Hematopoietic multipotent progenitor cell treated with erythropoietin and hydrocortisone succinate and interleukin-3 and kit ligand, for 15 days (in vitro differentiated cells): ENCODE results near the gene BMAL2.
A peak's percentile ranks its signal among the peaks of the same experiment; 100 is the strongest.

Experiments used
- DNase-seq: peaks from one replicate; pipeline ENCODE4 v3.0.0-alpha.2; 2015; ENCODE audit warnings: low spot score

The BMAL2 gene, protein sequence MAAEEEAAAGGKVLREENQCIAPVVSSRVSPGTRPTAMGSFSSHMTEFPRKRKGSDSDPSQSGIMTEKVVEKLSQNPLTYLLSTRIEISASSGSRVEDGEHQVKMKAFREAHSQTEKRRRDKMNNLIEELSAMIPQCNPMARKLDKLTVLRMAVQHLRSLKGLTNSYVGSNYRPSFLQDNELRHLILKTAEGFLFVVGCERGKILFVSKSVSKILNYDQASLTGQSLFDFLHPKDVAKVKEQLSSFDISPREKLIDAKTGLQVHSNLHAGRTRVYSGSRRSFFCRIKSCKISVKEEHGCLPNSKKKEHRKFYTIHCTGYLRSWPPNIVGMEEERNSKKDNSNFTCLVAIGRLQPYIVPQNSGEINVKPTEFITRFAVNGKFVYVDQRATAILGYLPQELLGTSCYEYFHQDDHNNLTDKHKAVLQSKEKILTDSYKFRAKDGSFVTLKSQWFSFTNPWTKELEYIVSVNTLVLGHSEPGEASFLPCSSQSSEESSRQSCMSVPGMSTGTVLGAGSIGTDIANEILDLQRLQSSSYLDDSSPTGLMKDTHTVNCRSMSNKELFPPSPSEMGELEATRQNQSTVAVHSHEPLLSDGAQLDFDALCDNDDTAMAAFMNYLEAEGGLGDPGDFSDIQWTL

DNA sequence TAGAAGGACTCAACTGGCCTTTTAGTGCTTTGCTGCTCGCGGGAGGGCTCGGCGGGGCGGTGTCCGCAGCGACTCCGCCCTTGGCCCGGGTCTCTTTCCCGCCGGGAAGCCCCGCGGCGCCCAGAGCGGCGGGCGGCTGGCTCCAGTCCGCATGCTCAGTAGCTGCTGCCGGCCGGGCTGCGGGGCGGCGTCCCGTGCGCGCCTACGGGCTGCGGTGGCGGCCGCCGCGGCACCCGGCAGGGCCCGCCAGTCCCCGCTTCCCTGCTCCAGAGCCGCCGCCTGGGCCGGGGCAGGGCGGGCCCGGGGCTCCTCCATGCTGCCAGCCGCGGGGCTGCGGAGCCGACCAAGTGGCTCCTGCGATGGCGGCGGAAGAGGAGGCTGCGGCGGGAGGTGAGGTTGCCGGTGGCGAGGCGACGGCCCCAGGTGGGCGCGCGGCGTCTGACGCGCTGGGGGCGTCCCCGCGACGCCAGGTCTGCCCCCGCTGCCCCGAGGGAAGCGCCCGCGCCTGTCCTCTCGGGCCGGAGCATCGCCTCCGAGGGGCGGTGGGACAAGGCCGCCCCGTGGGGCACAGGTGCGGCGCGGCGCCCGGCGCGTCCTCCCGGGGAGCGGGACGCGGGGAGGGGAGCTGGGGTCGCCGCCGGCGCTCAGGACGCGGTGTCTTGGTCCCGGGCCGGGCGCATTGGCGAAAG is at the start of gene BMAL2:
BMAL2 (plus strand) TSS at position 123 of the 689 bp plus-strand sequence; CDS start at position 360, 237 bp downstream.
- DNase-seq = no peak

DNA sequence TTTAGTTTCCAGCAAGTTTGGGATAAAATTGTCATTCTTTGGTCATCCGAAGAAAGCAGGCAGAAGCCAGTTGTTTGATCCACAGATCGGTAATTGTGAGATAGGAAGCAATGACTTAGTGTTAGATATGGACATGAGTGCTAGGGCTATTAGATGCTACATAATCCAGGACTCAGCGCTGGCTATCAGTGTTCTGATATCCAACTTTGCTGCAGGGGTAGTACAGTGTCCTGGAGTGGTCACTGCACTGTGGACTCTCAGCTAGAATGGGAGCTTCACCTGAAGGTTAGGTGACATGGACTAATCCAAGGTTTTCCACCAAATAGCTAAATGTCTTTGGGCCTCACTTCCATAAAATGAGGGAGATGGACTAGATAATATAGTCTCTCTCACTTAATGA is 48.6 kb upstream of the BMAL2 start:
- DNase-seq = no peak

DNA sequence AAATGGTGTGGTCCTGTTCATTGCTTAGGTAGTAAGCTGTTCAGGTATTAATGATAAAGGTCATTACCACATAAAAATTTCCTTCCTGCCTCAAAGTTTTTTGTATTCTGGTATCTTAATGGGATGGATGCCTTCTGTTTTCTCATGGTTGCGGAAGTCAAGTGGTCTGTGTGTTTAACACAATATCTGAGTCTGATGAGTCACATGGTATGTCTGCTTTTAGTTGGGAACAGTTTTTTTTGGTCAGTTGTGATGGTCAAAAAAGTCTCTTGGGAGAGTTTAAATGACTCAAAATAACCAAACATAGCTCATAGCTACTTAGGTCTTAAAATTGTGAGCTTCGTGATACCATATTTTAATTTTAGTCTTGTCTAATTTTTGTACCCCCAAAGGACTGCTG is 47.9 kb upstream of the BMAL2 start:
- no peak for DNase-seq

DNA sequence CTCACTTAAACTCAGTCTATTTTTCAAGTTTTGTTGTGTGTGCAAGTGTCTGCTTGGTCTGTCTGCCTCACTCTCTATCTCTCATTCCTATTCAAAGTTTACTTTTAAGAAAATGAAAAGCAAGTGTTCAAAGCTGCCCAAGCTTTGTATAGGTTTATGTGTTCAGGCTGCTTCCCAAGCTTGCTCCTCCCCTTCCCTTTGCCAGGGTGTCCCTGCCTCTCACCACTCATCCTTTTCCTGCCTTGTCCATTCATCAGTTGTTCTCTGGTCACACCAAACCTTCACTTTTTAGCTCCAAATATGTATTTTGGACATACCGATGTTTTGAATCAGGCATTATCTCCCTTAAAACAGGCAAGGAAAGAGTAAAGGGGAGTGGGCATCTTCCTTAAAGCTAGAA is 47.2 kb upstream of the BMAL2 start:
- DNase-seq = no peak

DNA sequence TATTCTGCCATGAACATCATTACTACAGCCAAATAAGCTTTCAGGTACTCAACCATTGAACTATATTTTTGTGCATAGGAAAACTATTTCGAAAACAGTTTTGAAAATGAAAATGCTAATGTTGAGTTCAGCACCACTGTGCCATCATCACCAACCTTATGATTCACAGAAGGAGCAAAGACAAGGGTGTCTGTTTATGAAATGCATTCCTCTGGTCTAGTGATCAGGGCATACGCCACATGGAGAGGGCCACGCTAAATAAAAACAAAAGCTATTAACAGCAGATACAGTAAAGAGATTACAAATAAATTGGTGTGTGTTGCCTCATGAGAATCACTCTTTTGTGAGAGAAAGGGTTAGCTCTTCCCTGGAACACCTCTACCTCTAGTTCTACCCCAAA is 43.2 kb upstream of the BMAL2 start:
- no peak for DNase-seq

DNA sequence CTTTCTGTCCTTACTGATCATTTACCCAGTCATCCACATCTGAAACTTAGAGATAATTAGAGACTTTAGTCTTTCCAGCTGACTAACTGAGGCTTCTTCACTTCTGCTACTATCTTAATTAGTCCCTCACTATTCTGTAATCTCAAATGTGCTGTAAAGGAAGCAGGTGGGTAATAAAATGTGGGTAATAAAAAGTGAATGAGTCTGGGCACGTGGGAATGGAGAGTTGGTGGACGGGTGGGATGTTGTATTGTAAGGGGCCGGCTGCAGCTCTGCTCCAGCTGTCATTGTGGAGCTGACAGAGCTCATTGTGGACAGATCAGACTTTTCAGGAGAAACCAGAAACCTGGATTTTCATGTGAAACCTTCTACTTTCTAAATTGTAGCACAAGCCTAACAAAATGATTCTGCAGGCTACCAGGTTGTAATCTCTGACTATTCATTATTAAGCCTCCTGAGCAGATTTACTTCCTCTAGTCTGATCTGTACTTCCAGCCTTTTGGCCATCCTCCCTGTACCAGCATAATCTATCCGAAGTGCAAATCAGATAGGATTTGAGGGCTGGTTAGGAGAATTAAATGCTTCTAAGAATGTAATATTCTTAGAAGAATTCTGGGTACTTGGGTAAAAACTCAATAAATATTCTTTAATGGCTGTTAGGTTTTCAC is 42.0 kb upstream of the BMAL2 start:
- no peak for DNase-seq

DNA sequence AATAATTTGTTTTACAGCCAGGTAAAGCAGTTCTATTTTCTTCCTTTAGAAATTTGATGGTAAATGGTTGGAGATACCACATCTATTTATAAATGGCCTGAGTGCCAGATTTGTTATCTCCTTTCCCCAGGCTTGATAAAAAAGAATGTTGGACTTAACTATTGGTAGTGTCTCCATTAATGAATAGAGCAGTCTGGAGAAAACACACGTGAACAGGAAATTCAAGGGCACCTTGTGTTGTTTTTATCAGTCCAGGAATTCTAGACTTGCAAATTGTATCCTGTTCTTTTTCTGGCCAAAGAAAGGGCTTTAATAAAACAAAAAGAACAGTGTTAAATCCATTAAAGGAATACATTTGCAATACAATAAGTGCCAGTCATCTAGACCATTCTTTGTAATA is 40.8 kb upstream of the BMAL2 start:
- no peak for DNase-seq

DNA sequence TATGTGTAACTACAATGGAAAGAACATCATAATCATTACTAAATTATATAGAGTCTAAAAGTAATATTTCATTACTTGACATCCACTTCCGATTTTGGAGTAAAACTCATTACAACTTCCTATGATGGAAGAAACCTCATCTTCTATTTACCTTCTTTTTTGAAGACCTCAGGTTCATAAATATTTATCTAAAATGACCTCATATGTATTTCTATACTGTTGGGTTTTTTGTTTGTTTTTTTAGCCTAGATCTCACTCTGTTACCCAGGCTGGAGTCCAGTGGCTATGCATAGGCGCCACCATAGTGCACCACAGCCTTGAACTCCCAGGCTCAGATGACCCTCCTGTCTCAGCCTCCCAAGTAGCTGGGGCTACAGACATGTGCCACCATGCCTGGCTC is 39.9 kb upstream of the BMAL2 start:
- no peak for DNase-seq

DNA sequence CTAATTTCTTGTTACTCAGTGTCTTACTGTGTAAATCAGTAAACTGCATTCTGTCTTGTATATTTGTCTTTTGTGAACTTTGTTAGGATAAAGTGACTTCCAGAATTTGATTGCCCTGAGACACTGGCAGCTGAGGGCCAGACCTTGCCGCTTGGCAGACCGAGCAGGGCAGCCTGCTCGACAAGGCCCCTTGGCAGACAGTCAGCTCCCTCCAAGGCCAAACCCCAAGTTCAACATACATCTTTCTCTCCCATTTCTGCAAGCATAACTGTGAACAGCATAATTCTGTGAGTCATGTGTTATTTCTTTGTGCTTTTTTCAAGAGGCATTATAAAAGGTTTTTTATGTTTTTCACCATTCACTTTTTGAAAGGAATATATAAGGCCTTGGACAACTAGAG is 39.2 kb upstream of the BMAL2 start:
- DNase-seq = no peak

DNA sequence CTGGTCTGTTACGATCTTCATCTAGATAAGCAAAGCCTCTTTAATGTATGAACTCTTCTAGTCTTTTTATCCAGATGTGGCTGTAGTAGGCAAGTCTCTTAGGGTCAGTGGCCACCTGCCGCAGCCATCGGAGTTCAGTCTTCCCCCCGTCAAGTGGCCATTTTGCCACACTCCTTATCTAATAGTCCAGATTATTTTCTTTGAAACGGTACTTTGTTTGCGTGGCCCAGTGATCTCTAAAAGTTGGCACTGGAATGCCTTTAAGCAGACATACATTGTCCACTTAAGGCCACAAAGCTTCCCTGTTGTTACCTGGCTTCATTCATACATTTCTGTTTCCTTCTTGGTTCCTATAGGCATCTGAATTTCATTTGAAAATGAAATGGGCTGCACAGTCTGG is 36.0 kb upstream of the BMAL2 start:
- no peak for DNase-seq

DNA sequence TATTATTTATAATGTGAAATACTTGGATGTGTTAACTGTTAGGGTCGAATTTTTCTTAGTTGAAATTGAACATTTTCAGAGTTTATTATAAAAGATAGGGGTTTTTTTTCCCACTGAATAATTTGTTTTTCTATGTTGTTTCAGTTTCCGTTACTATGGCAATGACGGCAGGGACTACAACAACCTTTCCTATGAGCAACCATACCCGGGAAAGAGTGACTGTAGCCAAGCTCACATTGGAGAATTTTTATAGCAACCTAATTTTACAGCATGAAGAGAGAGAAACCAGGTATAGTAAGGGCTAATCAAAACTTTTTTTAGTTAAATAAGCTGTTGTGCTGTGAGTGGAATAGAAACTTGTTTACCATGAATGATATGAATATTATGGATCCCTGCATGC is 35.1 kb upstream of the BMAL2 start:
- DNase-seq = no peak

DNA sequence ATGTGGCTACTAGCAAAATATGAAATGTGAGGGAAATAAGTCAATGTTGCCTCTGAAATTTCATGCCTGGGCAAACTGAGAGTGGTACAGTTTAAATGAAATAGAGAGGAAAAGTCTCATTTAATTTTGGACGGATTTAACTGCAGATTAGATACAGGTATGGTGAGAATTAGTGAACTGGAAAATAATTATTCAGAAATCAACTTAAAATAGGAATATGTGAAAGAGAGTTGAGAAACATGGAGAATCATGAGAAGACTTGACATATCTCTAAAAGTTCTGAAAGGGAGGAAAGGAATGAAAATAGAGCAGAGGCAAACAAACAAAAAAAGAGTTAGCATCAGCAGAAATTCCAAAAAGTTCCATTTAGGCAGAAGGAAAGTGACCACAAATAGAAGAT is 33.5 kb upstream of the BMAL2 start:
- DNase-seq = no peak

DNA sequence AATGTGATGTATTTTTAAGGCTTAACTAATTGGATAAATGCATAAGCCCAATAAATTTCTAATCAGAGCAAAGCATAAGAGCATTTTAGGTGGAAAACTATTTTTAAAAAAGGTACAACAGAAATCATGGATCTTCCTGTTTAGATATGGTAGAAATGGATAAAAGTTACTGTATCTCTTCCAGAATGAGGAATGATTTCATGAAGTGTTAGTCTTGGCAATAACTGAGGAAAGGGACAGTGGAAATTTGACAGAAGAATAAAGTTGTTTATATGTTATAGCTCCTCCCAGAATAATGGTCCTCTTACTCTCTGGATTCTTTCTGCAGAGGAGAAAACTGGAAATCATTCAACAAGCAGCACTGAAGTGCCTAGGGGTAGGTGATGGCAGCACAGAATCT is 32.4 kb upstream of the BMAL2 start:
- DNase-seq = no peak

DNA sequence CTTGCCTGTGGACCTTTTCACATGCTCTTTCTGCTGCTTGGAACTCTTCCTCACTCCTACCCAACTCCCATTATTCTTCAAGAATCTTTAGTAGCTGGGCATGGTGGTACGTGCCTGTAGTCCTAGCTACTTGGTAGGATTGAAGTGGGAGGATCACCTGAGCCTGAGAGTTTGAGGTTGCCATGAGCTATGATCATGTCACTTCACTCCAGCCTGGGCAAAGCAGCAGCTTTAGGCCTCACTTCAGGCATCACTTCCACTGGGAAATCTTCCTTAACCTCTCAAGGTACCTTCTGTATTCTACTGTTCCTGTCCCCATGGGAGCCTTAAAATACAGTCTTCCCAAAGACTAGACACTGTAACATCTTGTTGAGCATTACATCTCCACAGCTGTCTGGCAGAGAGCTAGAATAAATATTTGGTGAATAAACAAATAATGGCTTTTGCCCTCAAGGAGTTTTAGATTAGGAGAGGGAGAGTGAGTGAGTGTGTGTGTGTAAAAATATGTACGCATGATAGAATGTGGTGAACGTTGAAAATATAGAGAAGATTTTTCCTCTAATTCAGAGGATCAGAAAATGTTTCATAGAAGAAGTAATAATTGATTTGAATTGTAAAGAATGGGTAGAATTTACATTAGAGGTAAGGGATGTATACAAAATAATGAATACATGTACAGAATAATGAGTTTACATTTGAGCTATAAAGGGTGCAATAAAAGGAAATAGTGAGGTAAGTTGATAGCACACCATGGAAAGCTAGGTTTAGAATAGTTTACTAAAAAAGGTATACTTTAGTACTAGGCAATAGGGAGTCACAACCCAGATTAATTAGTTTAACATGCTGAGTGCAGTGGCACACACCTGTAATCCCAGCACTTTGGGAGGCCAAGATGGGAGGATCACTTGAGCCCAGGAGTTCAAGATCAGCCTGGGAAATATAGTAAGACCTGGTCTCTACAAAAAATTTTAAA is 29.2 kb upstream of the BMAL2 start:
- DNase-seq = no peak

DNA sequence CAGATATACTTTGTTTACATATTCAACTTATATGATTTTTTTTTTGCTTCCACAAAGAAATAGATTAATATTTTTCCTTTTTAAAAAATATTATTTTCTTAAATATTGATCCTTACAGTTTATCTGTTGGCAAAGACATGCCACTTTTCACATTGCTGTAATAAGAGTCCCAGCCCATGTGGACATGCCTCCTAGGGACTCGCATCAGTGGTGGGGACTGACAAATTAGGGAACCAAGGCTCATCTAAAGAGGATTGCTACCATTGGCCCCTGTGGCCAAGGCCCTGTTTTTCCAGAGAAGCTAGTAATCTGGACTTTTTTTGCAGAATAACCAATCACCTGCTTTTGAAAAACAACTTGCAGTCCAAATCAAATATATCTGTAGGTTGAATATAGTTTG is 27.8 kb upstream of the BMAL2 start:
- DNase-seq = no peak

DNA sequence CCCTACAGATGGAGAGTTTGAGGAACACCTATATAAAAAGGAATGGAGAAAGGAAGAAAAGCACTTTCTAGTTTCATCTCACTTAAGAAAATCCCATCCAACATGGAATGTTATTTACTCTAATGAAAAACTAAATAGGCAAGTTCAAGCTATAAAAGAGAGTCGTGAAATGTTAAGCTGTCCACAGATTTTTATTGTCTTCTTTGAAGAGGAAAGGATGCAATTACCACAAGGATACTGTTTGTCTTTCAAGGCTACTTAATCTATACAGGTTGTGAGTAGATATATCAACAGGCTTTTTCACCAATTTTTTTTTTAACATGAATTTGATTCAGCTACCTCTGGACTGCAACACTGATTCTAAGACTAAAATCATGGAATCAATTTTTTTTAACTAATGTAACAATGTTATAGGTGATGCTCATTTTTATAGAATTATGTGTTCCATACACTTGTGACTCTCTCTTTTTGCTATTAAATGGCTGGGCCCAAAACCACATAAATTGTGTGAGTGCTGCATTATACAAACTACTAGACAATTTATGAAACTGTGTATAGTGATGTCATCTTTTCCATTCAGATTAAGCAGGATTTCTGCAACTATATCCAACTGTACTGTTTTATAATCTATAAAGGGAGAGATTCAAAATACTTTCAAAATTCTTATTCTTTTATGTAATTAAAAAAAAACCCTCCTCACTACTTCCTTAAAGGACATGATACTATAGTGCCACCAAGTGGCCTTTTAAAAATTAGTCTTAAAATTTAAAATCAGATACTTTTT is 26.8 kb upstream of the BMAL2 start:
- peak; percentile 50 for DNase-seq

DNA sequence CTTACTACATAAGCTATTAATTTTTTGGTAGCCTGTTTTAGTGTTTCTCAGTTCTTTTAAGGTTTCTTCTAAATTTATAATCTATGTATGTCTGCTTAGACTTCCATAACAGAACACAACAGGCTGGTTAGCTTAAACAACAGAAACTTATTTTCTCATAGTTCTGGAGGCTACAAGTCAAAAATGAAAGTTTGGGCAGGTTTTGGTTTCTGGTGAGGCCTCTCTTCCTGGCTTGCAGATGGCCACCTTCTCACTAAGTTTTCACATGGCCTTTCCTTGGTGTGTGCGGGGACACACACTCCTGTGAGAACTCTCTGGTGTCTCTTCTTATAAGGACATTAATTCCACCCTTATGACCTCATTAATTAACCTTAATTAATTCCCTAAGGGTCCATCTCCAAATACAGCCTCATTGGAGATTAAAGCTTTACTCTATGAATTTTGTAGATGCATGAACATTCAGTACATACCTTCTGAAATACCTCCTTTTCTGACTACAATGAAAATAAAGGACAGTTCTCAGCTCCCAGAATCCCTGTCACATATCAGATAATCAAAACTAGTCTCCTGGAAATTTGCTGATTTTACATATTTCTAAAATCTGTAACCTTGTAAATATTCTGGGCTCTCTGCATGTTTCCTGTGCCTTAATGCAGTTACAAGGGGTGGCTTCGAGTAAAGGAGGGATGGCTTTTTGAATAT is 23.2 kb upstream of the BMAL2 start:
- no peak for DNase-seq

DNA sequence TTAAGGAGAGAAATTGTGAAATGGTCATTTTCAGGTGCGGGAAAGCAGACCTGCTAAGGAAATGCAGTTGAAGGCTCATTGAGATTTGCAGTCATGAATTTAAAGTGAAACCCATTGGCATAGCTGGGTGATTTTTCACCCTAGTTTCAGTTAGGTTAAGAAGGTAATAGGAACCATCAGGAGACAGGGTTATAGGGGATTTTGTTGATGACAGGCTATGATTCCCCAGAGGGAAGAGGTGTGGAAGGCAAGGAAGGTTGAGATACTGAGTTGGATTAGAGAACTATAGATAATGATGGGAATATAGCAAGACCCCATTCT is 22.7 kb upstream of the BMAL2 start:
- no peak for DNase-seq

DNA sequence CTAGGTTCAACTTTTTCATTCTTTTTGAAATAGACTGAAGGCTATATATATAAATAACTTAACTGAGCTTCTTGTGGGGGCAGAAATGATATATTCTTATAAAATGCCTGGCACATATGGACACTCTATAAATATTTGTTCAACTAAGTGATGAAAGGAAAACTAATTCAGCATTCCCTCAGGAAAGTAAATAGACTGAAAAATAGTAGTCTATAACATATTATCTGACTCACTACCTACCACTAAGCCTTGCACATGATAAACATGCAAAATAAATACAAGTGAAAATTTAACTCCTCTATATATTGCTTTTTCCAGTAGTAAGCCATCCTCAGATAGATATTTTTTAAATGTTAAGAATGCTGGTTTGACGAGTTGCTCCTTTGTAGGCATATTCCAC is 15.7 kb upstream of the BMAL2 start:
- DNase-seq = no peak

DNA sequence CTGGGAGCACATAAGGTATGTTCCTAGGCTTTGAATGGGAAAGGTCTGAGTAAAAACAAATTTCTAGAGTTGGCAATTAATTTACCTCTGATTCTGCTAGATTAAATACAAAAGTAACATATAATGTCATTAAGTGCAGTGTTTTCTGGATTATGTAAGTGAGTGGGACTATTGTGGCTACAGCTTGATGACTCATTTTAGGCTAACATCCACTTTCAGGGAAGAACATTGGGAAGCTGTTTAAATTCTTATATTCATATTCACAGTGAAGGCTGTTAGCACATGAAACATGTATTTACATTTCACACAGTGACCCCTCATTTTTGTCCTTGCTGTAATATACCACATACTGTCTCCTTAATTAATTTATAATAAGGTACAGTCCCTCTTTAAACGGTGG is 13.2 kb upstream of the BMAL2 start:
- DNase-seq = no peak
